GM10266 (cell line): Measurements from ENCODE around the gene KATNB1.
"Not testable (repeated sequence)": the region's sequence is repeated elsewhere in the genome, so short reads cannot be mapped to it uniquely, and the experiment has no call there.

Source experiments
- DNase-seq: peaks from one replicate; pipeline ENCODE4 v3.0.0; 2012; ENCODE audit errors: extremely low spot score
- TF ChIP-seq, protein P1 (sequence below): IDR thresholded peaks from 2 replicates; pipeline ENCODE4 v1.5.1; 2012; ENCODE audit warnings: mild to moderate bottlenecking, low read depth; ENCODE audit not compliant: control insufficient read depth, insufficient read depth; ENCODE audit errors: missing control alignments

The KATNB1 gene

DNA sequence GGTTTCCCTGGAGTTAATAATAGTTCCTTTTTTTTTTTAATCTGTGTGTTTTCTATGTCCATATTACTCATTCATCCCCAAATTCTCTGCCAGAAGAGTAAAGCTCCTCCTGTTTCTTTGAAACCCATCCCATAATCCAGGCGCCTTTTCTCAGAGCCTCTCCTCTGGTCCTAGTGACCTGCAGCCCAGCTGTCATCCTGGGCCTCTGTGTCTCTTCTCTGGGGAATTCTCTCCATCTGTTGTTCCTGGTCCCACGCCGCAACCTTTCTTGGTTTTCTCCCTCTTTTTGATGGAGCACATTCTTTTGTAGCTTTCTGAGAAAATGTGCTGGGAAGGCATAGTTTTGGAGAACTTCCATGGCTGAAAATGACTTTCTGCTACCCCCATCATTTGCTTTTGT is 10.2 kb downstream of the KATNB1 start:
- TF ChIP-seq, protein P1, sequence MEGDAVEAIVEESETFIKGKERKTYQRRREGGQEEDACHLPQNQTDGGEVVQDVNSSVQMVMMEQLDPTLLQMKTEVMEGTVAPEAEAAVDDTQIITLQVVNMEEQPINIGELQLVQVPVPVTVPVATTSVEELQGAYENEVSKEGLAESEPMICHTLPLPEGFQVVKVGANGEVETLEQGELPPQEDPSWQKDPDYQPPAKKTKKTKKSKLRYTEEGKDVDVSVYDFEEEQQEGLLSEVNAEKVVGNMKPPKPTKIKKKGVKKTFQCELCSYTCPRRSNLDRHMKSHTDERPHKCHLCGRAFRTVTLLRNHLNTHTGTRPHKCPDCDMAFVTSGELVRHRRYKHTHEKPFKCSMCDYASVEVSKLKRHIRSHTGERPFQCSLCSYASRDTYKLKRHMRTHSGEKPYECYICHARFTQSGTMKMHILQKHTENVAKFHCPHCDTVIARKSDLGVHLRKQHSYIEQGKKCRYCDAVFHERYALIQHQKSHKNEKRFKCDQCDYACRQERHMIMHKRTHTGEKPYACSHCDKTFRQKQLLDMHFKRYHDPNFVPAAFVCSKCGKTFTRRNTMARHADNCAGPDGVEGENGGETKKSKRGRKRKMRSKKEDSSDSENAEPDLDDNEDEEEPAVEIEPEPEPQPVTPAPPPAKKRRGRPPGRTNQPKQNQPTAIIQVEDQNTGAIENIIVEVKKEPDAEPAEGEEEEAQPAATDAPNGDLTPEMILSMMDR, result no peak
- DNase-seq, result no peak

DNA sequence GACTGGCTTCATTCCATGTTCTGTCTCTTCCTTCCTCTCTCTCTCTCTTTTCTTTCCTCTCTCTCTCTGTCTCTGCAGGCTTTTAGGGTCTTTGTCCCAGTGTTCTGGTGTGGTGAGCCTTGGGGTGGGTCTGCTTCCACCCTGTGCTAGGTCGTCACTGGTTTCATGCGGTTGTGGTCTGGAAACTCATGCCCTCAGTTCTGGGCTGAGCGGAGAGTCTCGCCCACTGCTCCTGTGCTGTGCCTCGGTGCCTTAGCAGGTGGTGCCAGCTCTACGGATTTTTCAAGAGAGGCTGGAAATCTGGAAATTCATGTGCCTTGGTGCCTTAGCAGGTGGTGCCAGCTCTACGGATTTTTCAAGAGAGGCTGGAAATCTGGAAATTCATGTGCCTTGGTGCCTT is 10.7 kb downstream of the KATNB1 start:
- not testable (repeated sequence) for DNase-seq

DNA sequence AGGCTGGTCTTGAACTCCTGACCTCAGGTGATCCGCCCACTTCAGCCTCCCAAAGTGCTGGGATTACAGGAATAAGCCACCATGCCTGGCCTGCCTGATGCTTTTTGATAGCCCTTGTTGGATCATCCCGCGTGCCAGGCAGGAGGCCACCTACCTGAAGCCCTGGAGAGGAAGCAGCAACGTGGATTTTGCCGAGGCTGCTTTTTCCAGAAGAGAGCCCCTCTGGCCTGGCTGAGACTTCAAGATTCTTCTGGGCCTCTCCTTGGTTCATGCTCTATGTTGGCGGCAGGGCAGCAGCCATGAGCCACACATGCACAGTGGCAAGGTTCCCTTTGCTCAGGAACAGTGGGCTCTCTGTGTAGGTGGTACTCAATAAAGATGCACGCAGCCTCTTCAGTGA is 11.5 kb downstream of the KATNB1 start:
- TF ChIP-seq, protein P1, result no peak

DNA sequence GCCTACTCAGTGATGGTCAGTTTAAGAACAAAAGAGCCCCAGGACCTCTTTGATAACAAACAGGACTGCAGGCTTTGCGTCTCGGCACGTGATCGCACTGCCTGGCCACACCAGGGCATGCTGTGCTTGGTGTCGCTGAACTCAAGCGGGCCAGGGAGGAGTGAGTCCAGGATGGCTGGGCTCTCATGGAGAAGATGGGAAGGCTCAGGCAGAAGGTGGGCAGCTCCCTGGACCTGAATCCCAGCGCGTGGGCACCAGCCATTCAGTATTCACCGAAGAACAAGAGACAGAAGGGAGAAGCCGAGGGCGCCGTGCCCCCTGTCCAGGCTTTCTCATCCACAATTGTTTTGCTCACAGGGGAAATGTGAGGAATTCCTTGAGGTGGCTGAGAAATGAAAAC is 11.9 kb downstream of the KATNB1 start:
- TF ChIP-seq, protein P1, result no peak
- no peak for DNase-seq

More for the DNA sequence above, 11.5 kb downstream of the KATNB1 start:
- DNase-seq, result no peak

DNA sequence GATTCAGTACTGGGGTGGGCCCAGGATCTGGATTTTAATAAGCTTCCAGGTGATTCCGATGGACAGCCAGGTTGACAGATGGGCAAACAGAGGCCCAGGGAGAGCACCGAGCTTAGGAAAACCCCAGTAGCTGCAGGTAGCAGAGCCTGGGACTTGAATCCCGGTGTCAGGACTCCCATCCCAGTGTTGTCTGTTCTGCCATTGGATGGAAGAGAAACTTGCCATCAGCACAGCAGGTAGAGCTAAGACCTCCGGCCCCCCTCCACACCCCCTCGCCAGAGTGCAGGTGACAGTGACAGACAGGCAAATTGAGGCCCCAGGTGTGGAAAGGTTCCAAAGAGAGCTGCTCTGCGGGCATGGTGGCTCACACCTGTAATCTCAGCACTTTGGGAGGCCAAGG is 12.4 kb downstream of the KATNB1 start:
- TF ChIP-seq, protein P1, result no peak
- no peak for DNase-seq

DNA sequence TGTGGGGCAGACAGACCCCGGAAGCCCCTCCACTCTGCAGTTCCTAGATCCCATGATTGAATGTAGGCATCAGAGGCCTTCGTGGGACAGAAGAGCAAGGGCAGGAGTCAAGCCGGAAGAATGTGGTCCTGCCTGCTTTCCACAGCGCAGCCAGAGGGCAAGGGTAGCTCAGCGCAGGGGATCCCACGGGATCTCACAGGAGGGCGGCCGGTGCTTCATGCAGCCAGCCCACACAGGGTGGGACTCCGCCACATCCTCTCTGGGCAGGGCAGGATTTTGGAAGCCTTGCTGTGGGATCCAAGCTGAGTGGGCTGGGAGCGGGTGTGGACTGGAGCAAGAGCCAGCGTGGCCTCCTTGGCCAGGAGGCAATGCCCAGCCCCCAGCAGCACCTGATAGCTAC is 13.0 kb downstream of the KATNB1 start:
- DNase-seq, result no peak
- TF ChIP-seq, protein P1, result no peak

DNA sequence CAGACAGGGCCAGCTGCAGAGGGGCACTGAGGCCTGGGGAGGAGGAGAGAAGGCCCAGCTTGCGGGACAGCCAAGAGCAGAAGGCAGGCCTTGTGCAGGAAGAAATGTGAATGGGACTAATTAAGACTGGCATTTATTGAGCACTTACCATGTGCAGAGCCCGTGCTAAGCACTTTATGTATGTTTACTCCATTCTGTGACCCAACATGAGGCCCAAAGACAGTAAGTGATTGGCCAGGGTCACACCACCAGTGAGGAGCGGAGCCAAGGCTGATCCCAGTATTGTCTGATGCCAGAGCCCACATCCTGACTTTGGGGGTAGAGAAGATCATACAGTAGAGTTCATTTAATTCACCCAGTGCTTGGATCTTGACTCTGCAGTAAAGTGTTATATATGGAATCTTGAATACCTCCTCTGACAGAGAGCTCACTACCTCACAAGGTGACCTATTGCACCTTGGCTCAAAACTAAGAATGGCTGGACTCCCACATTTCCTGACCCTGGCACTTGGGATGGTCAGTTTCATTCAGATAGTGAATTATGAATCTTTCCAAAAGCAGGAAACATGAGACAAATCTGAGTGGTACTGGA is 13.6 kb downstream of the KATNB1 start:
- no peak for DNase-seq
- TF ChIP-seq, protein P1, result no peak
